CD14-positive monocyte (primary cell): ENCODE measurements around the gene MEIS2. TPM values are rescaled to one million over a fixed set of nuclear protein-coding genes. Genes with fewer than 3 reads are reported as not detected.

Experiments used
- DNase-seq, 3 donors: peaks; one replicate each; pipeline ENCODE4 v3.0.0-alpha.2; 2011 to 2022
- H2AFZ ChIP-seq: 2 replicates; pipeline ENCODE4 v1.6.0; 2012; ENCODE audit warnings: mild to moderate bottlenecking, low read depth, low read length, inconsistent platforms; ENCODE audit not compliant: insufficient read depth, poor library complexity, severe bottlenecking
- H3K27ac ChIP-seq, 2 donors: 1 replicate in 1 of 2; 2 replicates in 1 of 2; pipeline ENCODE4 v1.5.1; 2012 to 2013; ENCODE audit warnings: low read length in 2 of 2, control low read depth in 1 of 2, inconsistent platforms in 1 of 2, low read depth in 1 of 2, mild to moderate bottlenecking in 1 of 2
- H3K27me3 ChIP-seq, 2 donors: one replicate each; pipeline versions ENCODE4 v1.6.0 to v1.6.1; 2011 to 2013; ENCODE audit warnings: low read length in 2 of 2; ENCODE audit not compliant: control insufficient read depth in 2 of 2, insufficient read depth in 2 of 2
- H3K36me3 ChIP-seq, 2 donors: replicated peaks in 1 of 2; 1 replicate in 1 of 2; 2 replicates in 1 of 2; pipeline versions ENCODE4 v1.5.1 to v1.6.1; 2012 to 2013; ENCODE audit warnings: low read length in 2 of 2, control low read depth in 1 of 2, inconsistent platforms in 1 of 2, mild to moderate bottlenecking in 1 of 2; ENCODE audit not compliant: insufficient read depth in 2 of 2, control insufficient read depth in 1 of 2
- H3K4me1 ChIP-seq, 2 donors: 1 replicate in 1 of 2; 2 replicates in 1 of 2; pipeline versions ENCODE4 v1.5.1 to v1.6.1; 2012 to 2013; ENCODE audit warnings: low read length in 2 of 2, control low read depth in 1 of 2, inconsistent platforms in 1 of 2, mild to moderate bottlenecking in 1 of 2, moderate library complexity in 1 of 2; ENCODE audit not compliant: insufficient read depth in 2 of 2, control insufficient read depth in 1 of 2
- H3K4me2 ChIP-seq: replicated peaks from 2 replicates; pipeline ENCODE3; 2012; ENCODE audit warnings: low read length, moderate library complexity, mild to moderate bottlenecking; ENCODE audit not compliant: poor library complexity, severe bottlenecking; ENCODE audit errors: extremely low read depth
- H3K4me3 ChIP-seq, 3 experiments: fragments of 200-600 bp in 1 of 3; sonication (generic) in 1 of 3; replicated peaks in 1 of 3; 1 replicate in 2 of 3; 2 replicates in 1 of 3; pipeline ENCODE4 v1.5.1; 2011 to 2013; ENCODE audit warnings: low read length in 3 of 3, mild to moderate bottlenecking in 3 of 3, control low read depth in 2 of 3, low read depth in 2 of 3, inconsistent platforms in 1 of 3, moderate library complexity in 1 of 3
- H3K79me2 ChIP-seq: 2 replicates; pipeline ENCODE4 v1.6.0; 2012; ENCODE audit warnings: mild to moderate bottlenecking, control low read depth, inconsistent platforms, low read length, moderate library complexity; ENCODE audit not compliant: insufficient read depth
- H3K9ac ChIP-seq: 2 replicates; pipeline ENCODE4 v1.6.0; 2017; ENCODE audit warnings: low read length, mild to moderate bottlenecking; ENCODE audit not compliant: insufficient read depth, poor library complexity, severe bottlenecking
- H3K9me3 ChIP-seq, 2 donors: replicated peaks in 1 of 2; 1 replicate in 1 of 2; 2 replicates in 1 of 2; pipeline versions ENCODE4 v1.5.1 to v1.6.1; 2012 to 2013; ENCODE audit warnings: low read length in 2 of 2, control low read depth in 1 of 2; ENCODE audit not compliant: control insufficient read depth in 1 of 2, insufficient read depth in 1 of 2
- H4K20me1 ChIP-seq: 2 replicates; pipeline ENCODE4 v1.6.0; 2012; ENCODE audit warnings: mild to moderate bottlenecking, low read length, control low read depth, moderate library complexity; ENCODE audit not compliant: insufficient read depth
- H3K27ac Mint-ChIP-seq, 7 donors: one replicate each; pipeline ENCODE4 v1.8.0; 2020; ENCODE audit warnings: mild to moderate bottlenecking in 7 of 7, mixed read lengths in 7 of 7, moderate library complexity in 6 of 7, inconsistent platforms in 2 of 7
- H3K27me3 Mint-ChIP-seq, 3 donors: one replicate each; pipeline ENCODE4 v1.8.0; 2021 to 2022; ENCODE audit warnings: low read depth in 3 of 3, mild to moderate bottlenecking in 3 of 3, mixed read lengths in 3 of 3, moderate library complexity in 3 of 3, inconsistent platforms in 1 of 3
- H3K36me3 Mint-ChIP-seq, 2 donors: one replicate each; pipeline ENCODE4 v1.8.0; 2020; ENCODE audit warnings: mixed read lengths in 2 of 2, inconsistent platforms in 1 of 2, mild to moderate bottlenecking in 1 of 2
- H3K4me1 Mint-ChIP-seq: one replicate; pipeline ENCODE4 v1.8.0; 2020; ENCODE audit warnings: mild to moderate bottlenecking, mixed read lengths
- H3K4me3 Mint-ChIP-seq, 2 donors: one replicate each; pipeline ENCODE4 v1.8.0; 2020; ENCODE audit warnings: mild to moderate bottlenecking in 2 of 2, mixed read lengths in 2 of 2, moderate library complexity in 1 of 2
- H3K9me3 Mint-ChIP-seq, 7 donors: one replicate each; pipeline ENCODE4 v1.8.0; 2020 to 2022; ENCODE audit warnings: mixed read lengths in 7 of 7, mild to moderate bottlenecking in 6 of 7, moderate library complexity in 6 of 7, inconsistent platforms in 2 of 7
- WGBS: methylation state at CpG from one replicate; pipeline ENCODE4 v1.1.5; 2013; ENCODE audit warnings: missing lambda C conversion rate; ENCODE audit not compliant: insufficient coverage; 5-methylcytosine and 5-hydroxymethylcytosine counted together
- intact Hi-C, 2 donors: fragments of 100-400 bp; cut with micrococcal nuclease; formaldehyde crosslinking; loops; one replicate each; pipeline versions ENCODE4 v1.15.0 to v1.15.1; 2023
- polyA plus RNA-seq, 3 donors: library from polyadenylated mRNA; depleted of rRNA in 1 of 3; unstranded in 2 of 3; stranded (reverse) in 1 of 3; fragments of 300-500 nt in 2 of 3; fragments of >200 nt in 1 of 3; fragmentation: Illumina TruSeq in 2 of 3; gene quantifications; 1 replicate in 2 of 3; 2 replicates in 1 of 3; pipeline ENCODE4 v1.2.3, GENCODE V29; 2012 to 2021
- TF ChIP-seq, protein P1 (sequence below): fragments of 200-600 bp; IDR thresholded peaks from one replicate; pipeline ENCODE4 v1.8.0; 2022; ENCODE audit warnings: antibody characterized with exemption, mild to moderate bottlenecking

Gene MEIS2
- polyA plus RNA-seq, 3 donors, result not detected

DNA sequence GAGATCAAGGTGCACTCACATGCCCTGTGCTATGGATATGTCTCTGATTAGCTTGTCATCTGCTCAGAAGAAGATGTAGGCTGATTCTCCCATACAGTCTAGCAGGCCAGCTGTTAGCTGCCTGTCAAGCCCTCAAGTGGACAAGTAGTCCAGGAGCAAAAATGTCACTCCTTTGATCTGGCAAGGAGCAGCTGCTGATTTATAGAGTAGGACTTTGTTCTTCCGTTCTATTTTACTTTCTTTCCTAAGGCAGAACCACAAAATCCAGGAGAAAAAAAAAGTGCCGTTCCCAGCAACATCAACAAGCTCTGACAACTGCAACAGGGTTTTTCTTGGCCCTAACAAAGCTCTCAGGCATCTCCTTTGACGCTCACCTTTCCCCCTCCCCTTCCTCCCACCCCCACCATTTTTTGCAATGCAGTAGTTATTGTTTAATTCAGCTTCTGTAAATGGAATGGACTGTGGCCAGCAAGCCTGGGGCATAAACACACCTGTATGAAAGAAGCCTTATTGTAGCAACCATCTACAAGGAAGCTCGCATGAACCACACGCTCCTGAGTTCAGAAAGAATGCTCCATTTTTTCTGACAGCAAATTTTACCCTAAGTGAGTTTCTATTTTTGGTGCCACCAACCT, 196.3 kb downstream of the MEIS2 start:
- no peak for DNase-seq
- Mint-ChIP-seq H3K27me3 (peaks cover 0 to 5% (median 0%) of the 10 kb centered on the region in 3 donors), H3K27ac (no peak overlapping the region), H3K9me3 (peaks cover 0 to 9% (median 1%) of the 10 kb centered on the region in 7 donors), H3K36me3 (no peaks in the 10 kb centered on the region), H3K4me3 (no peak overlapping the region), H3K4me1 (no peaks in the 10 kb centered on the region)
- intact Hi-C loops, result no loop called here
- no peak overlapping the region for H3K4me2 ChIP-seq
- H3K27ac ChIP-seq, result no peak overlapping the region
- H3K36me3 ChIP-seq, result no peaks in the 10 kb centered on the region
- no peaks in the 10 kb centered on the region for H3K27me3 ChIP-seq
- 86% methylated on average over 3 of the region's 5 CpGs for WGBS
- no peak overlapping the region for H3K9ac ChIP-seq
- H3K4me3 ChIP-seq, result no peak overlapping the region
- H3K9me3 ChIP-seq, result no peaks in the 10 kb centered on the region
- TF ChIP-seq, protein P1, sequence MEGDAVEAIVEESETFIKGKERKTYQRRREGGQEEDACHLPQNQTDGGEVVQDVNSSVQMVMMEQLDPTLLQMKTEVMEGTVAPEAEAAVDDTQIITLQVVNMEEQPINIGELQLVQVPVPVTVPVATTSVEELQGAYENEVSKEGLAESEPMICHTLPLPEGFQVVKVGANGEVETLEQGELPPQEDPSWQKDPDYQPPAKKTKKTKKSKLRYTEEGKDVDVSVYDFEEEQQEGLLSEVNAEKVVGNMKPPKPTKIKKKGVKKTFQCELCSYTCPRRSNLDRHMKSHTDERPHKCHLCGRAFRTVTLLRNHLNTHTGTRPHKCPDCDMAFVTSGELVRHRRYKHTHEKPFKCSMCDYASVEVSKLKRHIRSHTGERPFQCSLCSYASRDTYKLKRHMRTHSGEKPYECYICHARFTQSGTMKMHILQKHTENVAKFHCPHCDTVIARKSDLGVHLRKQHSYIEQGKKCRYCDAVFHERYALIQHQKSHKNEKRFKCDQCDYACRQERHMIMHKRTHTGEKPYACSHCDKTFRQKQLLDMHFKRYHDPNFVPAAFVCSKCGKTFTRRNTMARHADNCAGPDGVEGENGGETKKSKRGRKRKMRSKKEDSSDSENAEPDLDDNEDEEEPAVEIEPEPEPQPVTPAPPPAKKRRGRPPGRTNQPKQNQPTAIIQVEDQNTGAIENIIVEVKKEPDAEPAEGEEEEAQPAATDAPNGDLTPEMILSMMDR, result no peak
- H3K79me2 ChIP-seq, result no peaks in the 10 kb centered on the region
- H4K20me1 ChIP-seq, result no peaks in the 10 kb centered on the region
- no peaks in the 10 kb centered on the region for H3K4me1 ChIP-seq
- H2AFZ ChIP-seq, result no peak overlapping the region

DNA sequence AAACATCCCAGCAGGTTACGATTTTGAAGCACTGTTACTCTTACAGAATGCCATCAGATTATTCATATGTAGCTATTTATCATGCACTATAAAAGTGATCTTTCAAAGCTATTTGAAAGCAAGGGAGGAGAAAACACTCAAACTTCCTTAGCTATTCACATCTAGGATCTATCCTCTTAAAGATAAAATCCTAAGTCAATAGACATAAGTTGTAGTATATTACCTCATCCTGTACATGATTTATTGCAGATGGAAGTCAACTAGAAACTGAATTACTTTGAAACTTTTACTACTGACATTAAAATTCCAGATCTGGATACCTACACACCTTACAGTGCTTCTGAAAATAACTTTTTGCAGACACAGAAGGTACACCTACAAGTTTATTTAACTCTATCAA, 197.2 kb downstream of the MEIS2 start:
- H3K9me3 ChIP-seq, result no peaks in the 10 kb centered on the region
- no peak overlapping the region for H3K9ac ChIP-seq
- H3K9me3 Mint-ChIP-seq, result peaks cover 0 to 6% (median 0%) of the 10 kb centered on the region in 7 donors
- intact Hi-C loops, result no loop called here
- H3K4me1 Mint-ChIP-seq, result no peaks in the 10 kb centered on the region
- TF ChIP-seq, protein P1, result no peak
- no peaks in the 10 kb centered on the region for H3K36me3 ChIP-seq
- H3K4me1 ChIP-seq, result no peaks in the 10 kb centered on the region
- DNase-seq, result no peak
- H3K27ac Mint-ChIP-seq, result no peak overlapping the region
- H3K4me3 ChIP-seq, result no peak overlapping the region
- H3K27ac ChIP-seq, result no peak overlapping the region
- H3K27me3 Mint-ChIP-seq, result peaks cover 0 to 5% (median 2%) of the 10 kb centered on the region in 3 donors
- H3K36me3 Mint-ChIP-seq, result no peaks in the 10 kb centered on the region
- H3K27me3 ChIP-seq, result no peaks in the 10 kb centered on the region
- H4K20me1 ChIP-seq, result no peaks in the 10 kb centered on the region
- H3K79me2 ChIP-seq, result no peaks in the 10 kb centered on the region
- no peak overlapping the region for H3K4me2 ChIP-seq
- H3K4me3 Mint-ChIP-seq, result no peak overlapping the region
- H2AFZ ChIP-seq, result no peak overlapping the region
- no CpG with 5 or more reads among the region's 1 CpG for WGBS
